Thyroid gland (tissue), 4 donors: ENCODE measurements around the gene TTC34.

Experiments used
- POLR2A ChIP-seq, 2 donors: fragments of 450-650 bp; IDR thresholded peaks; one replicate each; pipeline ENCODE4 v1.6.1; 2017; ENCODE audit warnings: antibody characterized with exemption in 2 of 2, mild to moderate bottlenecking in 2 of 2, moderate library complexity in 1 of 2
- TF ChIP-seq, protein P1 (sequence below), 6 experiments: fragments of 200-600 bp in 3 of 6; fragments of 450-650 bp in 3 of 6; sonication (generic) in 3 of 6; IDR thresholded peaks; one replicate each; pipeline ENCODE4 v1.5.1; 2016 to 2019; ENCODE audit warnings: antibody characterized with exemption in 6 of 6, mild to moderate bottlenecking in 2 of 6, inconsistent platforms in 1 of 6, moderate library complexity in 1 of 6

DNA sequence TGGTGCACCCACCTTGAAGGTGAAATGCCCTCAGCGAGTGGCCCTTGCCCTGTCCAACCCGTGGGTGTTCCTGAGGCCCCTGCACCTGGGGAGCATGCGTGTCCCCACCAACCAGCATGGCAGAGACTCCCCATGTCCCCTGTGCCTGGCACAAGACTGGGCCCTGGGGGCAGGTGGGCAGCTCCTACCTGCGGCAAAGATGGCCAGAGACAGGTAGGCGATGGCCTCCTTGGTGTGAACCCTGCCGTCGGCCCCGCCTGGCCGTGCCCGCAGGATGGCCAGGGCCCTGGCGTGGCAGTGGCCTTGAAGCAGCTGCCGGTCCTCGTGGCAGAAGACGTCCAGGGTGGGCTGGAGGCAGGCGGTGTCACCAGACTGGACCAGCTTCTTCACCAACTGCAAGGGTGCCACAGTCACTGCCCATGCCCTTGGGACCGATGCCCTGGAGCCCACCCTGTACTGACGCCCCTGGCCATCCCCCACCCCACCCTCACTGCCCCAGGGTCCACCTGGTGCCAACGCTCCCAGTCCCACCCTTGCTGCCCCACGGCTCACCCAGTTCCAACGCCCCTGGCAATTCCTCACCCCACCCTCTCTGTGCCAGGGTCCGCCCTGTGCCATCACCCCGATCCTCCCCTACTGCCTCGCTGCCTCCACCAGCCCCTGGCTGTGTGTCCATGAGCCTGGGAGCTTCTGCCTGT lies 15.7 kb downstream of the TTC34 start:
- TF ChIP-seq POLR2A (IDR thresholded peaks at IDR 0.05), result no peak
- TF ChIP-seq, protein P1, sequence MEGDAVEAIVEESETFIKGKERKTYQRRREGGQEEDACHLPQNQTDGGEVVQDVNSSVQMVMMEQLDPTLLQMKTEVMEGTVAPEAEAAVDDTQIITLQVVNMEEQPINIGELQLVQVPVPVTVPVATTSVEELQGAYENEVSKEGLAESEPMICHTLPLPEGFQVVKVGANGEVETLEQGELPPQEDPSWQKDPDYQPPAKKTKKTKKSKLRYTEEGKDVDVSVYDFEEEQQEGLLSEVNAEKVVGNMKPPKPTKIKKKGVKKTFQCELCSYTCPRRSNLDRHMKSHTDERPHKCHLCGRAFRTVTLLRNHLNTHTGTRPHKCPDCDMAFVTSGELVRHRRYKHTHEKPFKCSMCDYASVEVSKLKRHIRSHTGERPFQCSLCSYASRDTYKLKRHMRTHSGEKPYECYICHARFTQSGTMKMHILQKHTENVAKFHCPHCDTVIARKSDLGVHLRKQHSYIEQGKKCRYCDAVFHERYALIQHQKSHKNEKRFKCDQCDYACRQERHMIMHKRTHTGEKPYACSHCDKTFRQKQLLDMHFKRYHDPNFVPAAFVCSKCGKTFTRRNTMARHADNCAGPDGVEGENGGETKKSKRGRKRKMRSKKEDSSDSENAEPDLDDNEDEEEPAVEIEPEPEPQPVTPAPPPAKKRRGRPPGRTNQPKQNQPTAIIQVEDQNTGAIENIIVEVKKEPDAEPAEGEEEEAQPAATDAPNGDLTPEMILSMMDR (IDR thresholded peaks at IDR 0.05), result no peak
